Dermis blood vessel endothelial cell (primary cell): ENCODE data around the gene HEPHL1. TPM values are rescaled to one million over a fixed set of nuclear protein-coding genes. Genes with fewer than 3 reads are reported as not detected.
A peak's percentile ranks its signal among the peaks of the same experiment; 100 is the strongest.

Experiments used
- DNase-seq: peaks from one replicate; pipeline ENCODE4 v3.0.0; 2010
- total RNA-seq: library from RNA; depleted of rRNA; stranded (reverse); fragments of >200 nt; gene quantifications from 2 replicates; pipeline ENCODE4 v1.2.3, GENCODE V29; 2014

HEPHL1 gene
- total RNA-seq, 1 donor from 2014 or later: not detected

DNA sequence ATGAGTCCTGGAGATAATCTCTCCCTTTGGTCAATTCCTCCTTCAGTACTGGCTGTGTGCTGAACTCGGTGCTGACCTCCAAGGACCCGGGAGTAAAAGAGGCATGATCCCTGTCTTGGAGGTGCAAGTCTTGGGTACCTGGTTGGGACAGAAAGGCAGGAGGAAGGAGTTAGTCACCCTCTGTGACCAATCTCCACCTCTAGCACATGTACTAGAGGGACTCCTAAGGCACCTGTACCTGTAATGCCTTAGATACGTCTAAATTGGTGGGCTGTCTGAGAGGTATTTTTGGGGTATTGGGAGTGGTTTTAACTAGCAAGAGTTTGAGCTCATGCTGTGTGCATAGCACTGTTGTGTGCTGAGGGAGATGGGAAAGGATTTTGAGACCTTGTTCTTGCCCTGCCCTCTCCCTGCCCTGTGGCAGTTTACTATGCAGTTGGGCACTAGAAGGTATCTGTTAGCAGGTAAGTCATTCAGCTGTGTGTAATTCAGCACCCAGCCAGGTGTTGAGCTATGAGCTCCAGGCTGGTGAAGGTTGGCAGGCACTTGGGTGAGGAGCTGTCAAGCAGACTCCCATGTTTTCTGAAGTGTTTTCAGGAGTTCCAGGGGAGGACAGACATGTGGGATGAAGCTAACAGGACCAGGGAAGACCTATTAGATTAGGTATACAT, 110.0 kb downstream of the HEPHL1 start:
- no peak for DNase-seq

DNA sequence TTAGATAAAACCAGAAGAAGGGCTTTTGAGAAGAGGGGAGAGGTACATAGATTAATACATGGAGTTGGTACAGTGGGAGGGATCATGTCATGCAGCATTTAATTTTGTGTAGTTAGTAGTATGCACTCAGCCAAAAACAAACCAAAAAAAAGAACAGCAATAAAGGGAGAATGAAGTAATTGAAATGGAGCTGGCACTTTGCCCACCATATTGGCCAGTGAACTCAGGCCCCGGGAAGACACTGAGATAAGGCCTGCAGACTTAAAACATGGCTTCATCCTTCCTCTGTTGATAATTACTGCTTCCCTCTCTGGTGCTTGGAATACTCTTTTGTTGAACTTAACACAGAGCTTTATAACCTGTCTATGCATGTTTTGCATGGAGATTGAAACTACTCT, 110.6 kb downstream of the HEPHL1 start:
- peak; percentile 63 for DNase-seq

DNA sequence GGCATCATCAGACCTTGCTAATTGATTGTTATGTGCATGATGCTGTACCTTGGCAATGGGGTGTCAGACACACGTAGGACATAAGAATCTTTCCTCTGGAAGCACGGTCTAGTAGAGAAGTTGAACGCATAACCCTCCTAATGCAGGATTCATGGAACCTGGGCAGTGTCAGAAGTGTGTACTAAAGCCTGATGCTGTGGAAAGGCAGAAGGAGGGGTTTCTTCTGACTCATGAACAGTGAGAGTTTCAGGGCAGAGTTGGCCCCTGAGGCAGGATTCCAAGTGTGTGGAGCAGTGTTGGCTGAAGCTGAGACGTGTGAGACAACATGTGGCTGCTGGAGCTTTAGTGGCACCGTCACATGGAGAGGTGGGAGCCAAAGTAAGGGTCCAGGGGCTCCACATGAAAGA, 111.0 kb downstream of the HEPHL1 start:
- DNase-seq: peak; percentile 46

DNA sequence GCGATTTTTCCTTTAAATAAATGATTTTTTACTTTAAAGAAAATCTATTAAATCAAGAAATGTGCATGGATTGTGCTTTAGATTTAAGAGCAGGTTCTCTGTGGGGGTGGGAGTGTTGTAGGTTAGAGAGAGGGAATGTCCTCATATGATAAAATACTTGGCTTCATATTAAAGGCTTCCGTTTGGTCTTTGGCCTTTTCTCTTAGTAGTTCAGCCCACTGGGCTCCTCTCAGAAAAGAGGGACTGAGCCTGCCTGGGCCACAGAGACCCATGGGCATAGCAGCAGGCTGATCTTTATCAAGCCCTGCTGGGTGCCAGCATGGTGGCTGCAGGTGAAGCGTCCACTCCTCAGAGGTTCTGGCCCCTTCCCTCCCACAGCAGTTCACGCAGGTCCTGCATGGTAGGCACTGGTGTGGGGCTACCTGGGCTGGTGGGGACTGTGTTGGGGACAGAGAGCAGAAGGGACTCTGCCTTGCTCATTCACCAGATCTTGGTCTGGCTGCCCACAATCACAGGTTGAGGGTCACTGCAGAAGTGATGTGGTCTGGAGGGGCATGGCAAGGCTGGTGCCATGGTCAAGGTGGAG, 111.8 kb downstream of the HEPHL1 start:
- DNase-seq: no peak

DNA sequence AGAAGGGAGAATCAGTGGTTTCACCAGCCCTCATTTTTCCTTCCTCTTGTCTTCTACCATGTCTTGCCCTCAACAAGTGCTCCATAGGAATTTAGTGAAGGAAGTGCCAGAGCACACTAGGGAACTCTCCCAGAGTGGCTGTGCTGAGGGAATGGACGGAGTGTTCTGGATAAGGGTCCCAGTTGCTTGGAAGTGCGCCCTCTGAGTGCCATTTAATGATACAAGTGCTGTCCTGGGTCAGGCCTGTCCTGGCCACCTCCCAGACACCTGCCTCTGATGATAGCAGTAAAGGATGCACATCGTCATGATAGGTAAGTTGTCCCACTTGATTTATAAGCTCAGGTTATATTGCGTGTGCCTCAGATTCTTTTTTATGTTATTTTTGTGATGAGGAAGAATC, 112.6 kb downstream of the HEPHL1 start:
- no peak for DNase-seq

DNA sequence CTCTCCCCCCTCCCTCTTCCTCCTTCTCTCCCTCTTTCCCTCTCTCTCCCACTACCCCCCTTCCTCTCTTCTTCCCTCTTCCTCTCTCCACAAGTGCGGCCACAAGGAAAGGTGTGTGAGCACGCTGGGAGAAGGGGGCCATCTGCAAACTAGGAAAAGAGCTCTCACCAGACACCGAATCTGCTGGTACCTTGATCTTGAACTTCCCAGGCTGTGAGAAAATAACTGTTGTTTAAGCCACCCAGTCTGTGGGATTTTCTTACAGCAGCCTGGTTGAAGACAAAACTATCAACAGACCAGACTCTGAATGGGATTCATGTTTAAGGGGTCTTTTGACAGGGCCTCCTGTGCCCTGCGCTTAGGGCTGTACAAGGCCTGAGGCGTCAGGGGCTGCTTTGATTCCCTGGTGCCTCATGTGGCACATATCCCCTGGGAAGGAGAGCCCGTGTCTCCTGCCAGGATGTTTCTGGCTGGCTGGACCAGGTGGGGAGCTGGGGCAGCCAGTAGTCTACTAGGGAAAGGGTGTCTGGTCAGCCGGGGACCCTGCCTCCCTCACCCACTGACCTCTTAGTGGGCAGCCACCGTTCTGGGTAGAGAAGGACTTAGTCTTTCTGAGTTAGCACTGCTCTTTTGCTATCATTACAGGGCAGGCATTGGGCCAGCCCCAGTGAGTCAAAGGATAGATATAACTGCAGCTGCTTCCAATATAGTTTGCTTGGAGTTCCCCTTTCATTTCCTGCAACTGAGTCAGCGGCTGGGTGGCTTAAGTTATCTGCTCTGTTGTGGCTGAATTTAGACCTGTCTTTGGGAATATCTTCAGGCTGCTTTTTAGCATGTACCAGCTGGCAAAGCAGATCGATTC, 113.7 kb downstream of the HEPHL1 start:
- peak; percentile 90 for DNase-seq

DNA sequence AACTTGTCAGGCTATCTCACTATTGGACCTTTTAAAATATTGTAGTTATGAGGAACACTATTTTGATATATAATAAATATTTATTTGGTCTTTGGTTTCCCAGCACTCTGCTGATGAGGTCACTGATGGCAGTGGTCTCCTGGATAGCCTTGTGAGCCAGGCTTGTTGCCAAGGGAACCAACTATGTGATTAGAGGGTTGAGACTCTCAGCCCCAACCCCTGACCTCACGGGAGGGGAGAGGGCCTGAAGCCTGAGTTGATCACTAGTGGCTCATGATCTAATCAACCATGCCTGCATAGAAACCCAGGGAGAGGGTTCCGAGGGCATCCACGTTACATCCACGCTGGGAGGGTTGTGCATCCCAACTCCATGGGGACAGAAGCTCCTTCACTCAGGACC, 118.3 kb downstream of the HEPHL1 start:
- no peak for DNase-seq

DNA sequence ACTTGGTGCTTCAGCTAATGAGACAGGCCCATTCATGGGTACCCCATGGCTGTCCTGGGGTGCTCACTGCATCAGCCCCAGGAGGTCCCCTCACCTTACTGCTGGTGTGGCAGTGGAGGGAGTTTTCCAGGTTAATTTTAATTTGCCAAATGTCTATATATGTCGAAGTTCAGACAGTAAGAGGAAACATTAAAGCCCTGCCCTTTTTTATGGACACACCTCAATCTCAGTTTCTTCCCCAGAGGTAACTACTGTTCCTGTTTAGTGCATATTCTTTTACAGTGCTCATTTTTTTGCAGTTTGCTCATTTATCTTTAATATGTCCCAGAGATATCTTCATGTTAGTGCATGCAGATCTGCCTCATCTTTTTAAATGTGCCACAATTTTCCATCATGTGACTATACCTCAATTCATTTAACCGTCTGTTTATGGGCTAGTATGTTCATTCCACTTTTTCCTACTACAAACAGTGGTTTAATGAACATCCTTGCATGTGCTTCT, 119.1 kb downstream of the HEPHL1 start:
- no peak for DNase-seq

DNA sequence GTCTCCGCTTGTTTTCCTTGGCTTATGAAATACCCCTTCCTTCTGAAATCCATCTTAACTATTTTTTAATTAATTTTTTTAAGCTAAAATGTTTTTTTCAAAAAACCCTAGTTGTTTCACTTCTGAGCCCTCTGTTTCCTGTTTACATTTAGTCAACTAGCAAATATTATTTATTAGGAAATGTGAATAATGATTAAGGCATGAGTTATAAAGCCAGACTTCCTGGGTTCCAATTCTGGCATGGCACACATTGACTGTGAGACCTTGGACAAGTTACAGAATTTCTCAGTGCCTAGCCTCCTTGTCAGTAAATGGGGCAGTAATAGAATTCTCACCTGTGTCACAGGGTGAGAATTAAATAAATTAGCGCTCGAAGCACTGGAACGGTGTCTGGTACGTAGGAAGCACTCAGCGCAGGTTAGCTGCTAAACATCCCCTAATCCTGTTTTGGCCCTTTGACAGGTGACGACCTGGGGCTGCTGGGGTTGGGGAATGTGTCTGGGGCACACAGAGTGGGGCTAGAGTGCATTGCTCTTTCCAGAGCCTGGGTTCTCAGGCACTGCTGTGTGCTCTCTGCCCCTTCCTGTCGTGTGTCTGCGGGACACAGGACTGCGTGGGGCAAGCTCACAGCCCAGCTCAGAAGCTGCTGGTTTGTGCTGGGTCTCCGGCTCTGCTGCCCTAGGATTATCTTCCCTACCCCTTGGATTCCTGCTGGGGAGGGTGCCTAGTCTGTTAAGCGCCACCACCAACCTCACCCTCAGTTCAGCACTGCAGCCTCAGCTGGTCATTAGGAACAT, 120.6 kb downstream of the HEPHL1 start:
- DNase-seq: no peak

DNA sequence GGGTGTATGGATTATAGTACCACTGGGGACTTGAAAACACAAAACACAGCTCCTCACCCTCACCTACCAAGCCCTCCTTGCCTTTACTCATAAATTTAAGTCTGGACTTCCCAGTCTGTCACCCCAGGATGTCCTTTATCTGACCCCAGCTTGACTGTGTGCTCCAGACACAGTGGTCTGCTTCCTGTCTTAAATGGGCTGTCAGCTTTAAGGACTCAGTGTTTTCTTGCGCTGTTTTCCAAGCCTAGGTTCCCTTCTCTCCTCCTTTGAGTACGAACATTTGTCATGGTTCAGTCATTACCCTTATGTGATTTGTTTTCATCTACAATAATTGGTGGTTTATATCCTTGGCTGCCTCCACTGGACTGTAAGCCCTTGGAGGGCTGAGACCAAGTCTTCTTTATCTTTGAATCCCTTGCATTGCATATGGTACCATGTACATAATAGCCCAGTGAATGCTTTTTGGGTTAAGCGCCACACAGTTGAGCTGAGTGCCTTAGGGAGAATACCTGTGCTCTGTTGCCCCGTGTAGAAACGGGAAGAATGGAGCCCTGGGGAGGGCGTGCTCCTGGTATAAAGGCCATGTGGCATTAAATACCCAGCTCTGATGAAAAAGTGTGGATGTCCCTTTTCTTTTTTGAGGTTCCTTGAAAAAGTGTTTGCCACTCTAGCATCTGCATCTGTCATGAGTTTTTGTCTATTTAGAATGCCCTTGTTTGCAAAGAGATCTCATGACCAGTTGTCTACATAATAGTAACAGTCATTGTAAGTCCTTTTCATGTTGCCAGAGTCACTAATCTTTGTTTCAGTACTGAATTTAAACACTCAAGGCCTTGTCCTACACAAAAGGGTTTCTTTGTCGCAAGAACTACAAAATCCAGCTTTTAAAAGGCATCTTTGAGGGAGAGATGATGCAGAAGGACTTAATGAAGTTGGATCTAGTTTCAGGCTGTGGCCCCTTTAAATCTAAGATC, 121.4 kb downstream of the HEPHL1 start:
- DNase-seq: peak; percentile 50

DNA sequence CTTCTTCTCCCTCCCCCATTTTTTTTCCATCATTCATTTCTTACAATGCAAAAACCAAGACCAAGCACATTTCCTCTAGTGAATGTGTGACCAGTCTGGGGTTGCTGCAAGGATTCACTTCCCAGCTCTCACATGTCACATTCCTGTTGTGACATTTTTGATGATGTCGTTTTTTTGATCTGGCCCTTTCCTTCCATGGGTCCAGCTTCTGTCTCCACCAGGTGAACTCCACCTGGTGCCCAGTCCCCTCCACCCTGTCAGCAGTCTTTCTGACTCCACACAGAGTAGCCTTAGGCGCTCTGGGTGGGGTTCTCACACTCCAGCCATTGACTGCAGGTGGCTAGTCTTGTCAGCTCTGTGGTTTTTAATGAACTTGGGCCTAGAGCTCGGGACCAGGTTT, 123.1 kb downstream of the HEPHL1 start:
- no peak for DNase-seq

DNA sequence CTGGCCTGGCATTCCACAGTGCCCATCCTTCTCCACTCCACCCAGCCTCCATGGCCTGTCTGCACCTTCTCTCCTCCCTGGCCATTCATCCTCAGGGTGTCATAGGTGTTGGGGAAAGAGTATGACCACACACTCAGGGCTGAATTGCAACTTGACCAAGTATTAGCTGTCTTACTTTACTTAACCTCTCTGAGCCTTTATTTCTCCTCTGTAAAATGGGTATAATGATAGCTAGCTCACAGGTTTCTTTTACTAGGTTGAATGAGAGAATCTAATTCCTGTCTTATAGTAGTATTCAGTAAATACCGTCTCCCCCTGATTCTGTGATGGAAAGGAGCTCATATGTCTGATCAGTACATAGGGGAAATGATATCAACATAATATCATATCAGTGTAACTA, 123.5 kb downstream of the HEPHL1 start:
- DNase-seq: no peak

DNA sequence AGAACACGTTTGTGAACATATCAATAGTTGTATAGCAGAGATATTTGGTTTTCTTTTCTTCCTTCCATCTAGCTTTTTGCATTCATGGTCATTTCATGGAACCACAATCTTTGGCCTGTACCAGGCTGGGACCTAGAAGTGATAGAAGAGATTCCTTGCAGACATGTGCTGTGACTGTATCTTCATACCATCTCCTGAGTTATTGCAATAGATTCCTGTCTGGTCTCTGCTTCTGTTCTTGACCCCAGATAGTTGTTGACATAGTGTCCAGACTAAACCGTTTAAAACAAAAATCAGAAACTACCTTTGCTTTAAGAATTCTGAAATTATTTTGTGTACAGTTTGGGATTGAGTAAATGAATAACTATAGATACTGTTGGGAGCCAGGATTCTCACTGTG, 124.3 kb downstream of the HEPHL1 start:
- no peak for DNase-seq

DNA sequence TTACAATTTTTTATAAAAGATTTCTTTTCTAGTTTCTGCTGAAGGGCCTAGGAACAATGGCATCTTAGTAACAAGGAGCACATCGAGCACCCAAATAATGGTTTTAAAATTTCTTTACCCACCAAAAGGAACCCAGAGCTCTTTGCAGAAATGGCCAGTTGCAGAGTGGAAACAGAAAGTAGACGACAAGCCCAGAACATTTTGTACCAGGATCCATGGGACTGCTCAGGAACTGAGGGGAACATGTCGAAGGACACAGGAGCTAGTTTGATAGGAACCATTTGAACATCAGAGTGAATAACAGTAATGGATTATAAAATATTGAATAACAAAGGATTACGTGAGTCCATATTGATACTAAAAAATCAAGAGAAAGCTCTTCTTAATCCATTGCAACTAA, 124.8 kb downstream of the HEPHL1 start:
- no peak for DNase-seq

DNA sequence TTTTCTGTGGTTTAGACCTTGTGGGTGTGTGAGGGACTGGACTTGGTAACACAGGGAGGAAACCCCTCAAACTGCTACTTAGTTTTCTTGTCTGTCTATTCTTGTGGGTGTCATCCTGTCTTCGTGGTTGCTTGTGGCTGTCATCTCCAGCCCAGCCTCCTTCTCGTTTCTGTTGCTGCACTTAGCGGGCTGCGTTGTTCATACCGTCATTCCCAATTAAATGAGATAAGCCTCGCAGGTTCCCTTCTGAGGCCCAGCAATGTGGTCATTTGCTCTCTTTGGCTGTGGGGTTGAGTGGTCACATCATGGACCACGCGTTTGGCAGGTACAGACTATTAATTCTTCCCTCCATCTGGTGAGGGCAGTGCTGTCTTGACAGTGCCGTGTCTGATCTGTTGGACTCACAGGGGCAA, 126.3 kb downstream of the HEPHL1 start:
- DNase-seq: no peak

DNA sequence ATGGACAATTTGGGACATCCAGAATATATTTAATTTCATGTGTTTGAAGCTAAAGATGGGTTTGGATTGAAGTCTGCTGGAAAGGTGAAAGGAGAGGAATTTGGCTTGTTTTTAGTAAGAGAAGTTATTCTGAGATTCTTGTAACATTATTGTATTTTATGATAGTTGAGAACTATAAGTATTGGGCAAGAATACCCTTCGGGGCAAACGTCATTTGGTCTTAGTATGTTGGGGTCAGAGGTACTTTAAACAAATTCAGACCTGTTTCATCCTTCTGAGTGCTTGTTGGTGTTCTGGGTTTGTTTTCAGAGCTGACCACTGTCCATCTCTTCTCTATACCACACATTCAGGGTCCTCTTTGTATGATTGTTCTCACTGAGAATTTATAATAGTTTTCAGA, 127.0 kb downstream of the HEPHL1 start:
- no peak for DNase-seq

DNA sequence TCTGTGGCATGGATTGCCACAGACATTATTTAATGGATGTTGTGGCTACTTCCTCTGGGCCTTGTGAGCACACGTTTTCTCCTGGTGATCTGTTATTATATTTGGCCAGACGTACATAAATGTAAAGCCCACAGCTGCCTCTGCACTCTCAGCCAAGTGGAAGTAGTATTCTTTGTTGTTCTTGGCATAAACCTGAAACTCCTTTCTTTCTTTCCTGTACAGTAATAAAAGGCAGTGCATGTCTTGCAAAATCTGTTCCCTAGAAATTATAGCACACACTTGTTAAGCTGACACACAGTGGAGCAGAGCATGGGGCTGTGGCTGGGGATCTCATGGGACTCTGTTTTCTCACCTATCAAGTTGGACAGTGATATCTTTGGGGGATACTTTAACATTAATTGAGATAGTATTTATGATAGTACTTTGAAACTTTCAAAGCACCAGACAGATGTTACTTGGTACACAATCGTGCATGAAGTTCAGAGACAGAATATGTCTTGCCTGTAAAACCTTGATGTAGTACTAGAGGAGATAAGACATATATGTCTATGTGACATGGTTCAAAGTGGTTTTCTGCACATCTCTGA, 128.4 kb downstream of the HEPHL1 start:
- DNase-seq: peak; percentile 73

DNA sequence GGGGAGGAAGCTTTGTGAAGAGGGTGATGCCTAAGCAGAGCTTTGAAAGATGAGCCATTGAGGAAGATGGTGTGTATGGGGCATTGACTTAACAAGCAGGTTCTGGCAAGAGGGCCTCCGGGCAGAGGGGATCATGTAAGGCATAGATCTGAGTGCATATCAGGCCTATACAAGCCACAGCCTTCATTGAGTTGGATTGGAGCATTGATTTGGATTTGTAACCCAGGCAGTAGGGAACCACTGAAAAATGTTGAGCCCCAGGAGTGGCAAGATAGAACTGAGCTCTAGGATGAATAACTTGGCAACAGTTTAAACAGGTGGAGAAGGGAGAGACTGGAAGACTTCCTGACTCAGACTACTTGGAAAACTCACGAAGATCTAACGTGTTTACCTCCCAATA, 128.9 kb downstream of the HEPHL1 start:
- no peak for DNase-seq

DNA sequence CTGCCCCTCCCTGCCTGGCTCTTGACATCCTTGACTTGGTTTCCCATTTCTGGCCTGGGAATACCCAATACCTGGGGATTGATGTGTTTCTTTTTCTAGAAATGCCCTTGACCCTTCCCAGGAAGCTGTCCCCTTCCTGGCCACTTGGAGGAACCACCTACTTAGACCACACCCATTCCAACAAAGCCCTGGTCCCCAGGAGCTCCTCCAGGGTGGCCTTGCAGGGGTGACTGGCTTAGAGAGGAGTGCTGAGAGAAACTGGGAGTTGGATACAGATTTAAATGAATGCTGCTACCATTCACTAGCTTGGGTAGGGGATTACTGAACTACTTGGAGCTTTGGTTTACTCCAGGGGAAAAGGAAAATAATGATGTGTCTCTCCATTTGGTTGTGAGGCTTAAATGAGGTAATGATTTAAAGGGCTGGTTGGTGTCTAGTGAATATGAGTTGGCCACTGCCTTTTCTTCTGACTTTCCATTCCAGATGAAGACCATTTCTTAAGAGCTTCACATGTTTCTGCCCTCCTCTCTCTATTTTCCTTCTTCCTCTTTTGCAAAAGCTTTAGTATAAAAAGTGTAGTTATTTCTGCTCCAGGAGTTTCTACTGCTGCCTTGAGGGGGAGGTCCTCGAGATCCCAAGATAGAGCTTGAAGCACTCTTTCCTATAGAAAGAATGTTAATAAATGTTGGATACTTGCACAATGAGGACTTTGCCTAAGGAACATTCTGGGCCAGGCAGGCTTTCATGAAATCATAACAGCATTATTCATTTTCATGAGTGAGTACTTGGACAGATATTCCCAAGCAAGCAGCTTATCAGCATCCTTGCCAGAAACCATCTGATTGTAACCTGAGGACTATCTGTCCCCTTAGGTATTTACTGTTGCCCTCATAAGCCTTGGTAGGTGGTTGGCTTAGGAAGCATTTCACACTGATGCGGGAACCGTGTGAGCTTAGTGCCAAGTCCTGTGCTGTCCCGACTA, 129.8 kb downstream of the HEPHL1 start:
- no peak for DNase-seq
